Eye (tissue), 1 donor: ENCODE measurements around the gene RPS27A.
"Not testable (repeated sequence)": the region's sequence is repeated elsewhere in the genome, so short reads cannot be mapped to it uniquely, and the experiment has no call there.

Experiments used
- DNase-seq: peaks from one replicate; pipeline ENCODE4 v3.0.0-alpha.2; 2015

RPS27A gene

DNA sequence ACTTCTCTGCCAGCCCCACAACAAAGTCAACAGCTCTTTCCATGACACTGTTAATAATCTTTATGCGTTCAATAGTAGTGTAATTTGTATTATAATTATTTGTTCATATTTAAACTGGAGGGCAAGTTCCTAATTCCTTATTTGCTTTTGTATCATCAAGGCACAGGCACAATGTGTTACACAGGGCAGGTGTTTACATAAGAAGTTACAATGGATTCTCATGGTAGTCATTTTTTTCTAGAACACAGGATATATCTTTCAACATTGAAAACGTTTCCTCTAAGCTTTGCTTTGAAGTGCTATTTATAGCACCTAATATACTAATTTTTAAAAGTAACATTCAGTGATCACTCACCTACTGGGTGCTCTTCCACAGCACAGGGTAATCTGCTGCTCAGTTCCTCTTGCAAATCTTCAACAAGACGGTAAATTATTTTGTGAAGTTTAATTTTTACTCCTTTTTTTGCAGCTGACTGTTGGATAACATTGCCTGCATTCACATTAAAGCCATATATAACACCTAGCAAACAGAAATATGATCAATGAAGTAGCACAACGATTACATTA is 7.3 kb downstream of the RPS27A start:
- DNase-seq, result no peak

DNA sequence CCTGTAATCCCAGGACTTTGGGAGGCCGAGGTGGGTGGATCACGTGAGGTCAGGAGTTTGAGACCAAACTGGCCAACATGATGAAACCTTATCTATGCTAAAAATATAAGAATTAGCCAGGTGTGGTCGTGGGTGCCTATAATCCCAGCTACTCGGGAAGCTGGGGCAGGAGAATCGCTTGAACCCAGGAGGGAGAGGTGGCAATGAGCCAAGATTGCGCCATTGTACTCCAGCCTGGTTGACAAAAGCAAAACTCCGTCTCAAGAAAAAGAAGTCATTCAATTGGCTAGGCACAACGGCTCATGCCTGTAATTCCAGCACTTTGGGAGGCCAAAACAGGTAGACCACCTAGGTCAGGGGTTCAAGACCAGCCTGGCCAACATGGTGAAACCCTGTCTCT is 9.1 kb downstream of the RPS27A start:
- DNase-seq, result not testable (repeated sequence)

GRCh38 chr2:55242617-55243016 is 10.1 kb downstream of the RPS27A start:
- DNase-seq, result no peak

GRCh38 chr2:55245411-55245810 is 12.9 kb downstream of the RPS27A start:
- no peak for DNase-seq

GRCh38 chr2:55247025-55247424 is 14.5 kb downstream of the RPS27A start:
- no peak for DNase-seq

DNA sequence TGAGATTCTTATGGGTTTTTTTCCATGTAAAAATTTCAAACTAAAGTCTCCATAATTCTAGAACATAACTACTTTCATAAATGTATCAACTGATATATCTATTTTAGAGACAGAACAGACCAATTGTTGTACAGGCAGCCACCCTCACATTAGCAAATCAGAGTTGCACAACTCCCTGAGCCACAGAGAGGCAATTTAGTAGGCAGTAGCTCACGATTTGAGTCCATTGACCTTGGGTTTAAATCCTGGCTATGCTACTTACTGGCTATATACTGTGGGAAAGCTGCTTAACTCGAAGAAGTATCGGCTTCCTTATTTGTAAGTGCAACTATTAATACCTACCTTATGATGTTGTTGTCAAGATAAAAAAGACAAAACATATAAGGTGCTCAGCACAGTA is 20.3 kb downstream of the RPS27A start:
- no peak for DNase-seq

- not testable (repeated sequence) for DNase-seq
Measured at GRCh38 chr2:55259586-55259985, 27.1 kb downstream of the RPS27A start.

GRCh38 chr2:55268288-55268906 is 35.9 kb downstream of the RPS27A start:
- DNase-seq, result no peak

- peak; percentile 96 for DNase-seq
Measured at GRCh38 chr2:55268907-55269644, 36.6 kb downstream of the RPS27A start, which contains the start of gene MTIF2. MTIF2 (minus strand) TSS chr2:55269231; CDS start chr2:55263858, 5,373 bp downstream.

DNA sequence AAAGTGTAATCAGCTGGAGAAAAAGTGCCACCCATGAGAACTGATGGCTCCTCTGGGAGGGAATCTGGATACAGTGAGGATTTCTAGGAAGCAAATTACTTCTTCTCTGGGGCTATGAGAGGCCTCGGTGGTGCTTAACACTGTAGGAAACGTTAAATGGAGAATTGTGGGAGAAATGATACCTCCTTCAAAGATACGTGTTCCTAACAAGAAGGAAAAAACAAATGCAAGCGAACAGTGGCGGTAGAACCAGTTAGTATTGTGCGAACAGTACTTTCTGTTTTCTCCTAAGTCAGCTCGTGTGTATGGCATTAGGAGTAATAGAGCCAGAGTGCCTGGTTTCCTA is 37.1 kb downstream of the RPS27A start:
- DNase-seq, result no peak

- DNase-seq, result not testable (repeated sequence)
Measured at GRCh38 chr2:55274346-55274745, 41.9 kb downstream of the RPS27A start.

GRCh38 chr2:55277310-55277709 is 44.8 kb downstream of the RPS27A start:
- DNase-seq, result no peak

GRCh38 chr2:55279214-55279835 is 46.8 kb downstream of the RPS27A start:
- DNase-seq, result peak; percentile 36

DNA sequence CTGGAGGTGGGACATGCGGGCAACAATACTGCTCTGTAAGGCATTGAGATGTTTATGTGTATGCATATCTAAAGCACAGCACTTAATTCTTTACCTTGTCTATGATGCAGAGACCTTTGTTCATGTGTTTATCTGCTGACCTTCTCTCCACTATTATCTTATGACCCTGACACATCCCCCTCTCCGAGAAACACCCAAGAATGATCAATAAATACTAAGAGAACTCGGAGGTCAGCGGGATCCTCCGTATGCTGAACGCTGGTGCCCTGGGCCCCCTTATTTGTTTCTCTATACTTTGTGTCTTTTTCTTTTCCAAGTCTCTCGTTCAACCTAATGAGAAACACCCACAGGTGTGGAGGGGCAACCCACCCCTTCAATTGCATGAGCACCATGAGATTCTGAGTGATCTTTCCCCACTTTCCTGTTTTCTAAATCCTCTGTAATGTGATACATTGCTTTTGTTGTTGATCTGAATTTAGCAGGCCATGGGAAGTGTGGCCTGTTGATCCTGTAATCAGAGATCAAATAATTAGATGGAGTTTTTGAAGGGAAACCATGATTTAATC is 47.5 kb downstream of the RPS27A start:
- DNase-seq, result peak; percentile 7

GRCh38 chr2:55280851-55281546 is 48.5 kb downstream of the RPS27A start:
- DNase-seq, result not testable (repeated sequence)

DNA sequence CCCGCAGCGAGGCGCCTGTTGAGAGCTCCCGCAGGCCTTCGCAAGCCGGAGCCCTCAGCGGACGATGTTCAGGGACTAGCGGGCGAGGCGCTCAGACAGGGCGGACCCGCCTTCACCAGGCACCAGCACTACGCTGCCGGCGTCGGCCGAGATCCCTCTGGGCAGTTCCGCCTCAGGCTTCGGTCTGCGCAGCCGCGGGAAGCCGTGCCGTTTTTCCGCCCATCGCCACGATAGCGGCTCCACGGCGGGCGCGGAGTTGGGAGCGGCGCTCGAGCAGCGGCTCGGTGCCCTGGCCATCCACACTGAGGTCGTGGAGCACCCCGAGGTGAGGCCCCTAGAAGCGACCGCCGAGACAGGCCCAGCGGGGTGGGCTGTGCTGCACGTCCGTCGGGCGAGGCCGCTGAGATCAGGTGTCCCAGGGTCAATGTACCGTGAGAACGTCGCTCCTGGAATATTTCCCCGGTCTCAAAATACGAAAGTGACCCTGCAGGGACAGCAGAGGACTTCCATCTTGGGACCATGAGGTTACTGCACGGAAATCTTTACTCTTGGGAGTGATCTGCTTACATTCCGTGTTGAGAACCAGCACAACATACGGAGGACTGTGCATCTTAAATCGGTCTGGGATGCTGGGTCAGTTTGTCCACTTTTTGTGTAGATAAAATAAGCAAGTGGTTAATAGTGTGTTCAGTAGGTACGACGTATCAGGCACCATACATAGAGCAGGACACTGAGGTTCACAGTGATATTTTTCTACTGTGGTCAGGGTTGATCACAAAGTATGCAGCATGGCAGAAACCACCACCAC is 49.8 kb downstream of the RPS27A start:
- DNase-seq, result peak; percentile 90

GRCh38 chr2:55283083-55283482 is 50.6 kb downstream of the RPS27A start:
- DNase-seq, result no peak
